PC-3 (cell line): ENCODE data around the gene UCP2. TPM values are rescaled to one million over a fixed set of nuclear protein-coding genes. Genes with fewer than 3 reads are reported as not detected.
"Not testable (repeated sequence)": the region's sequence is repeated elsewhere in the genome, so short reads cannot be mapped to it uniquely, and the experiment has no call there.

Experiments used
- ATAC-seq: fragments of 200-7000 bp; cut with Tn5 transposase; 2 replicates; pipeline ENCODE4 v1.9.1; 2020; ENCODE audit warnings: mild to moderate bottlenecking, moderate library complexity
- BruUV-seq: library from RNA; stranded (reverse); fragments of 400-500 nt; replicated peaks from 2 replicates; lab custom pipeline; 2021; lab: Mats Ljungman, UMichigan
- CTCF ChIA-PET: fragments of 300-600 bp; sonication (Branson Sonifier 250); formaldehyde crosslinking; loops from one replicate; lab custom pipeline; 2022; ENCODE audit warnings: antibody characterized with exemption; lab: Charles Lee
- POLR2A ChIA-PET: fragments of 300-600 bp; sonication (Branson Sonifier 250); formaldehyde crosslinking; loops from one replicate; lab custom pipeline; 2022; ENCODE audit warnings: antibody characterized with exemption; ENCODE audit not compliant: unreplicated experiment; lab: Charles Lee
- DNase-seq: peaks from one replicate; pipeline ENCODE4 v3.0.0-alpha.2; 2015
- H2AFZ ChIP-seq: fragments of 300-600 bp; sonication (generic); 2 replicates; pipeline ENCODE4 v1.6.0; 2016; ENCODE audit warnings: antibody characterized with exemption, low read length
- H3F3A ChIP-seq: fragments of 300-600 bp; sonication (generic); one replicate; pipeline ENCODE4 v1.6.0; 2017; ENCODE audit warnings: antibody characterized with exemption, low read length, control low read depth, mild to moderate bottlenecking; ENCODE audit not compliant: unreplicated experiment
- H3K27ac ChIP-seq: fragments of 300-600 bp; sonication (generic); 2 replicates; pipeline ENCODE4 v1.5.1; 2016; ENCODE audit warnings: mild to moderate bottlenecking, low read length
- H3K27me3 ChIP-seq: fragments of 300-600 bp; sonication (generic); 2 replicates; pipeline ENCODE4 v1.6.1; 2016; ENCODE audit warnings: low read length, mixed read lengths
- H3K36me3 ChIP-seq: fragments of 300-600 bp; sonication (generic); 2 replicates; pipeline ENCODE4 v1.6.1; 2016; ENCODE audit warnings: low read depth, mixed run types, low read length, mixed read lengths
- H3K4me1 ChIP-seq: fragments of 300-600 bp; sonication (generic); 2 replicates; pipeline ENCODE4 v1.5.1; 2016; ENCODE audit warnings: low read length; ENCODE audit not compliant: insufficient read depth
- H3K4me2 ChIP-seq: fragments of 300-600 bp; sonication (generic); 2 replicates; pipeline ENCODE4 v1.6.0; 2016; ENCODE audit warnings: low read length
- H3K4me3 ChIP-seq: fragments of 300-600 bp; sonication (generic); 2 replicates; pipeline ENCODE4 v1.5.1; 2016; ENCODE audit warnings: mild to moderate bottlenecking, low read length, mixed read lengths
- H3K79me2 ChIP-seq: fragments of 300-600 bp; sonication (generic); 2 replicates; pipeline ENCODE4 v1.6.1; 2017; ENCODE audit warnings: low read length, mixed read lengths
- H3K9ac ChIP-seq: fragments of 300-600 bp; sonication (generic); 2 replicates; pipeline ENCODE4 v1.6.0; 2016; ENCODE audit warnings: mild to moderate bottlenecking, low read length
- H3K9me2 ChIP-seq: fragments of 300-600 bp; sonication (generic); replicated peaks from 2 replicates; pipeline ENCODE4 v1.6.1; 2016; ENCODE audit warnings: mixed run types, low read length, mixed read lengths
- H3K9me3 ChIP-seq: fragments of 300-600 bp; sonication (generic); 2 replicates; pipeline ENCODE4 v1.6.1; 2016; ENCODE audit warnings: low read length, mixed read lengths
- H4K20me1 ChIP-seq: fragments of 300-600 bp; sonication (generic); 2 replicates; pipeline ENCODE4 v1.6.1; 2016; ENCODE audit warnings: low read length, mixed read lengths
- CTCF ChIP-seq: fragments of 300-600 bp; sonication (generic); conservative IDR thresholded peaks from 2 replicates; pipeline ENCODE4 v1.5.1; 2017; ENCODE audit warnings: antibody characterized with exemption, low read depth, mild to moderate bottlenecking, low read length
- EZH2 ChIP-seq: fragments of 300-600 bp; sonication (generic); IDR thresholded peaks from one replicate; pipeline ENCODE4 v1.6.1; 2017; ENCODE audit warnings: antibody characterized with exemption, mild to moderate bottlenecking, low read length; ENCODE audit not compliant: unreplicated experiment
- EZH2phosphoT487 ChIP-seq: fragments of 300-600 bp; sonication (generic); IDR thresholded peaks from 2 replicates; pipeline ENCODE4 v1.6.1; 2018; ENCODE audit warnings: mild to moderate bottlenecking, antibody characterized with exemption, low read length, borderline replicate concordance
- intact Hi-C: fragments of 100-400 bp; cut with micrococcal nuclease; formaldehyde crosslinking; loops from 2 replicates; pipeline ENCODE4 v1.9.0; 2023
- total RNA-seq: library from RNA; depleted of rRNA; stranded (reverse); fragments of >200 nt; gene quantifications from 2 replicates; pipeline ENCODE4 v1.2.3, GENCODE V29; 2014

Gene UCP2
- total RNA-seq, 1 experiment from 2014 or later, result 6.4 TPM

GRCh38 chr11:73989156-73989555 lies 6.5 kb upstream of the UCP2 start:
- Histone ChIP-seq H3K27ac (no peak overlapping the region), H3F3A (no peaks in the 10 kb centered on the region), H3K9me2 (no peaks in the 10 kb centered on the region), H3K4me1 (no peaks in the 10 kb centered on the region), H3K4me3 (no peak overlapping the region), H2AFZ (no peak overlapping the region), H3K4me2 (no peak overlapping the region), H3K36me3 (no peaks in the 10 kb centered on the region), H3K27me3 (no peaks in the 10 kb centered on the region), H3K9ac (no peak overlapping the region), H3K9me3 (no peaks in the 10 kb centered on the region), H3K79me2 (no peaks in the 10 kb centered on the region), H4K20me1 (no peaks in the 10 kb centered on the region)
- TF ChIP-seq EZH2phosphoT487 (no peak), CTCF (peak; percentile 59)
- intact Hi-C loops, result loop anchor here (2.0 to 10.0 kb wide), 2 partner anchors 102 to 186 kb away; partner anchors contain the start of genes C2CD3 and PPME1
- ATAC-seq, result no peak
- DNase-seq, result peak; percentile 44
- BruUV-seq, result no TSS peak
- ChIA-PET CTCF (interaction anchor here (0.6 kb wide), 1 partner anchor 67 kb away, joined by 3 read pairs; no protein-coding TSS in a partner anchor), POLR2A (no interaction called here)

DNA sequence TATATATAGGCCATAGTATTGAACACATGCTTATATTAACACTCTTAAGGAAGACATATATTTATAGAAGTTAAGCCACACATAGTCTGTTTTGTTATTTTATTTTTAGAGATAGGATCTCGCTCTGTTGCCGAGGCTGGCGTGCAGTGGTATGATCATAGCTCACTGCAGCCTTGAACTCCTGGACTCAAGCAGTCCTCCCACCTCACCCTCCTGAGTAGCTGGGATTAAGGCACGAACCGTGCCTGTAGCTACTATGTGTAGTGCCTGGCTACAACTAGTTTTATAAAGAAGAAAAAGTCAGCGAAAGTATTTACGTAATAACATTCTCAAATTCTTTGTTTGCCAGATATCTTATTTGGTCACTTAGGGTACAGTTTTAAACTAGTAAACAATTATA lies 5.6 kb upstream of the UCP2 start:
- H3K36me3 ChIP-seq, result no peaks in the 10 kb centered on the region
- no peak overlapping the region for H3K9ac ChIP-seq

DNA sequence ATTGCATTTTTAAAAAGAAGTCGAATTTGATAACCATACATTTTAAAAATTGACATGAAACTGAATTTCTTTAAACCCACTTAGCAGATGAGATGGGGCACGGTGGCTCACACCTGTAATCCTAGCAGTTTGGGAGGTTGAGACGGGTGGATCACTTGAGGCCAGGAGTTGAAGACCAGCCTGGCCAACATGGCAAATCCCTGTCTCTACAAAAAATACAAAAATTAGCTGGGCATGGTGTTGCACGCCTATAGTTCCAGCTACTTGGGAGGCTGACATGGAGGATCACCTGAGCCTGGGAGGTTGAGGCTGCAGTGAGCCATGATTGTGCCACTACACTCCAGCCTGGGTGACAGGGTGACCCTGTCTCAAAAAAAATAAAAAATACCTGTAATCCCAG lies 3.0 kb upstream of the UCP2 start:
- not testable (repeated sequence) for BruUV-seq, H3K79me2 ChIP-seq
- intact Hi-C loops, result loop anchor here (10.0 kb wide), 1 partner anchor 189 kb away; the partner anchor contains the start of genes C2CD3 and PPME1

More for the DNA sequence above, 5.6 kb upstream of the UCP2 start:
- H2AFZ ChIP-seq, result no peak overlapping the region
- no peak overlapping the region for H3K4me3 ChIP-seq
- peaks cover 6% of the 10 kb centered on the region for H3K4me1 ChIP-seq
- ATAC-seq (no peak), DNase-seq (no peak)
- no peaks in the 10 kb centered on the region for H3K9me3 ChIP-seq
- H3K9me2 ChIP-seq, result no peaks in the 10 kb centered on the region
- H3K27me3 ChIP-seq, result no peaks in the 10 kb centered on the region
- no peaks in the 10 kb centered on the region for H3K79me2 ChIP-seq
- intact Hi-C loops, result loop anchor here (2.0 to 10.0 kb wide), 2 partner anchors 103 to 187 kb away; partner anchors contain the start of genes C2CD3 and PPME1
- ChIA-PET POLR2A (no interaction called here), CTCF (interaction anchor here (0.6 kb wide), 1 partner anchor 75 kb away, joined by 4 read pairs; no protein-coding TSS in a partner anchor)
- H3F3A ChIP-seq, result no peaks in the 10 kb centered on the region
- H3K4me2 ChIP-seq, result no peak overlapping the region
- TF ChIP-seq CTCF, result no peak
- no peak for TF ChIP-seq EZH2
- no peak for TF ChIP-seq EZH2phosphoT487
- BruUV-seq, result no TSS peak
- no peaks in the 10 kb centered on the region for H4K20me1 ChIP-seq
- no peak overlapping the region for H3K27ac ChIP-seq

More for the DNA sequence above, 3.0 kb upstream of the UCP2 start:
- H3K9ac ChIP-seq, H3K27me3 ChIP-seq, H3K27ac ChIP-seq, DNase-seq, CTCF ChIA-PET, H4K20me1 ChIP-seq, POLR2A ChIA-PET, H2AFZ ChIP-seq, H3F3A ChIP-seq, ATAC-seq, H3K9me3 ChIP-seq, H3K36me3 ChIP-seq, H3K4me2 ChIP-seq, H3K4me3 ChIP-seq, H3K9me2 ChIP-seq: not testable (repeated sequence)
- peaks cover 18% of the 10 kb centered on the region for H3K4me1 ChIP-seq
